Measurements from ENCODE around the gene MYLIP.
A peak's percentile ranks its signal among the peaks of the same experiment; 100 is the strongest.

MYLIP gene

GRCh38 chr6:16128759-16129622 lies at the start of gene MYLIP:
MYLIP (plus strand) TSS chr6:16129086; CDS start chr6:16129323, 237 bp downstream.
- no peak for DNase-seq (ENCODE audit: low read depth, low spot score)
- CTCF ChIA-PET, result interaction anchor here (0.7 to 1.5 kb wide), 7 partner anchors 8 to 437 kb away, joined by 3 to 6 read pairs (median 5); no protein-coding TSS in a partner anchor
- POLR2A ChIA-PET, result interaction anchor here (0.7 to 1.4 kb wide), 5 partner anchors 8 to 255 kb away, joined by 3 to 10 read pairs (median 4); no protein-coding TSS in a partner anchor
- TF ChIP-seq CTCF (IDR thresholded peaks at IDR 0.05; ENCODE audit: insufficient read depth, low read length, missing control alignments), result peak; percentile 84
- peak within 1 kb of the TSS; percentile 83 for H3K4me3 ChIP-seq (ENCODE audit: low read depth, low read length)

- CTCF ChIA-PET, result no interaction called here
- no peak for DNase-seq (ENCODE audit: low read depth, low spot score)
- no peak overlapping the region for H3K4me3 ChIP-seq (ENCODE audit: low read depth, low read length)
- POLR2A ChIA-PET, result no interaction called here
- no peak for TF ChIP-seq CTCF (IDR thresholded peaks at IDR 0.05; ENCODE audit: insufficient read depth, low read length, missing control alignments)
Measured at GRCh38 chr6:16079354-16079753, 49.5 kb upstream of the MYLIP start.

- no peak for DNase-seq (ENCODE audit: low read depth, low spot score)
- POLR2A ChIA-PET, result no interaction called here
- H3K4me3 ChIP-seq (ENCODE audit: low read depth, low read length), result no peak overlapping the region
- CTCF ChIA-PET, result no interaction called here
- TF ChIP-seq CTCF (IDR thresholded peaks at IDR 0.05; ENCODE audit: insufficient read depth, low read length, missing control alignments), result no peak
Measured at GRCh38 chr6:16080204-16080603, 48.7 kb upstream of the MYLIP start.

GRCh38 chr6:16081326-16081725 lies 47.6 kb upstream of the MYLIP start:
- no peak overlapping the region for H3K4me3 ChIP-seq (ENCODE audit: low read depth, low read length)
- no peak for TF ChIP-seq CTCF (IDR thresholded peaks at IDR 0.05; ENCODE audit: insufficient read depth, low read length, missing control alignments)
- CTCF ChIA-PET, result no interaction called here
- DNase-seq (ENCODE audit: low read depth, low spot score), result no peak
- POLR2A ChIA-PET, result no interaction called here

GRCh38 chr6:16082361-16082760 lies 46.5 kb upstream of the MYLIP start:
- no peak for DNase-seq (ENCODE audit: low read depth, low spot score)
- ChIA-PET POLR2A (no interaction called here), CTCF (no interaction called here)
- no peak overlapping the region for H3K4me3 ChIP-seq (ENCODE audit: low read depth, low read length)
- no peak for TF ChIP-seq CTCF (IDR thresholded peaks at IDR 0.05; ENCODE audit: insufficient read depth, low read length, missing control alignments)

GRCh38 chr6:16086965-16087364 lies 41.9 kb upstream of the MYLIP start:
- CTCF ChIA-PET, result interaction anchor here (1.0 to 1.8 kb wide), 2 partner anchors 13 to 395 kb away, joined by 3 to 5 read pairs; no protein-coding TSS in a partner anchor
- no peak for DNase-seq (ENCODE audit: low read depth, low spot score)
- TF ChIP-seq CTCF (IDR thresholded peaks at IDR 0.05; ENCODE audit: insufficient read depth, low read length, missing control alignments), result no peak
- POLR2A ChIA-PET, result no interaction called here
- no peak overlapping the region for H3K4me3 ChIP-seq (ENCODE audit: low read depth, low read length)
